HPDE6-E6E7 (cell line): Measurements from ENCODE around the gene PSMG4.
"Not testable (repeated sequence)": the region's sequence is repeated elsewhere in the genome, so short reads cannot be mapped to it uniquely, and the experiment has no call there.

Experiments used
- DNase-seq: peaks from one replicate; pipeline ENCODE4 v3.0.0; 2011; ENCODE audit warnings: missing footprints; ENCODE audit errors: extremely low spot score

The PSMG4 gene

DNA sequence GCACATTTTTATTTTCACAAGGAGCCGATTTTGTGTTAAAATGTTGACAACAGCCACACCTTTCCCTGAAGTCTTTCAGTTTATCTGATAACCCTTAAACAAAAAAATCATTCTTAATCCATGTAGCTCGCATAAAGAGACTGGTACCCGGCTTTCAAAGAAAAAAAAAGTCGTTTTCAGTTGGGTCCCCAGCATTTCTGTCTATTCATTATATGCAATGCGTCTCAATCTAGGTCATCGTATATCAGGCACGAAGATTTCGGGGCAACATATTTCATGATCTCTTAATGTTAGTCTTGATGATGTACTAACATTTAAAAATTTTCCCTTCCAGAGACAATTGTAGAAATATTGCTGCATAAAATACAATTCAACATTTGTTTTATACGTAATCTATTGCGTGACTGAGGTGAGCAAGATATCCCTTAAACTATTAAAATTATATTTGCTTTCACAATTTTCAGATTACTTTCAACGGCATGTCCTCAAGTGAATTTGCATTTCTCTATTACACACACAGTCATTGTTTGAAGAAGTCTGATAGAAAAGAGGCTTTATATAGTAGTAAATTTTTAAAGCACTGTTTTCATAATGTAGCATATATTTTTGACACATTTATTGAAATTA is 28.4 kb upstream of the PSMG4 start:
- no peak for DNase-seq

DNA sequence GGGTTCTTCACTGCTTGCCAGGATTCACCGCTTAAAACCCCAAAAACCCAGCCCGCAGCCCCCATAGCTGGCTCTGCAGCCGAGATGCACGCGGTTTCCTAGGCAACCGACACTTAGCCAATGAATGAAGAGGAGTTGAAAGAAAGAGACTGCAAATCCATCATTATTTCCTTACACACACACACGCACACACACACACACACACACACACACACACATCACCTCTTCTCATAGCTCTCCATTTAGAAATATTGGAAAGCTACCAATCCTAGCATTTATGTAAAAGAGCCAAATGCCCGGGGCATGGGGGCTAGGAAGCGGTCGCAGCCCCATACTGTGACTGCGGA is 27.9 kb upstream of the PSMG4 start:
- DNase-seq = no peak

DNA sequence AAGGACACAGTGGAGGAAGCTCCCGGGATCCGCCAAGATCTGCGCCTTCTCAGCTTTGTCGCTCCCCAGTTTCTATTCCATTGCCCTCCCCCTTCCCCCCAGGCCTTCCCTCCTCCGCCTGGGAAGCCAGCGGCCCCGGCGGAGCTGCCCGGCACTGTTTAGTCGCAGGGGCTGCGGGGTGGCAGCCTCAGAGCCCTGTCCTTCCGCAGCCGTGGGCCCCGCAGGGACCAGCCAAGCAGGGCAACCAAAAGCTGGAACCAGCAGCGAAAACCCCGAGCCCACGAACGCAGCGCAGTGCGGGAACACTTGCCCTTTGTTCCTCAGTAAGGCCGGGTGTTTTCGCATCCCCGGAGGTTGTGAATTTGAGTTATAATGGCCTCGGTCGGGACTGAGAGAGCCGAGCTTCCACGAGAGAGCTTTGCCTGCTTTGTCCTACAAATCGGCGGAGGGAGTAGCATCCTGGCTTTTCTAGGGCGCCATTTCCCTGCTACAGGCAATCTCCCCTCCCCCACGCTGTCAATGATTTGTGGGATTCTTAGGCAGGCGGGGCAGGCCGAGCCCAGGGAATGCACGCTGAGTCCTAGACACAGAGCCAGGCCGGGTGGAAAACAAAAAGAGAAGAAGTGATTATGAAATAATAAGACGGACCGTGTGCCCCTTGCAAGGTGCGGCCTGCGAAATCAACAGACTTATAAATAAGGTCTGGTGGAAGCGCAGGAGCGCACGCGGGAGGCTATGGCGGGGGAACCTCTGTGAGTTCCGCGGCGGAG is 27.3 kb upstream of the PSMG4 start:
- DNase-seq = no peak

- DNase-seq = no peak
Measured at GRCh38 chr6:3232017-3232945, 26.5 kb upstream of the PSMG4 start.

GRCh38 chr6:3233321-3233720 is 25.4 kb upstream of the PSMG4 start:
- no peak for DNase-seq

GRCh38 chr6:3233904-3234303 is 24.8 kb upstream of the PSMG4 start:
- no peak for DNase-seq

DNA sequence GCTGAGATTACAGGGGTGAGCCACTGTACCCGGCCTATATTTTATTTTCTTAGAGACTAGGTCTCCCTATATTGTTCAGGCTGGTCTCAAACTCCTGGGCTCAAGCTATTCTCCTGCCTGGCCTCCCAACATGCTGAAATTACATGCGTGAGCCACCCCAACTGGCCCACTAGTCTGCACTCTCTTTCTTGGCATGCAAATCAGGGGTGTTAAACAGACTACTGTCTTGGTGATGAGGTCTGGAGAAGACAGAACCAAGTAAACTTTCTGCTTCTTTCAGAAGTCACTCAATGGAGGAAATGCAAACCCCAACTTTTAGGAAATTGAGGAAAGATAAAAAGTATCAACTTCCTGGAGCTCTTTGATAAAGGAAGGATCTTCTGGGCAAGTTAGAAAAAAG is 23.3 kb upstream of the PSMG4 start:
- no peak for DNase-seq

- DNase-seq = no peak
Measured at GRCh38 chr6:3236005-3236404, 22.7 kb upstream of the PSMG4 start.

GRCh38 chr6:3237761-3238662 is 20.7 kb upstream of the PSMG4 start:
- no peak for DNase-seq

- DNase-seq = no peak
Measured at GRCh38 chr6:3239110-3239830, 19.5 kb upstream of the PSMG4 start.

GRCh38 chr6:3240595-3240994 is 18.2 kb upstream of the PSMG4 start:
- no peak for DNase-seq

DNA sequence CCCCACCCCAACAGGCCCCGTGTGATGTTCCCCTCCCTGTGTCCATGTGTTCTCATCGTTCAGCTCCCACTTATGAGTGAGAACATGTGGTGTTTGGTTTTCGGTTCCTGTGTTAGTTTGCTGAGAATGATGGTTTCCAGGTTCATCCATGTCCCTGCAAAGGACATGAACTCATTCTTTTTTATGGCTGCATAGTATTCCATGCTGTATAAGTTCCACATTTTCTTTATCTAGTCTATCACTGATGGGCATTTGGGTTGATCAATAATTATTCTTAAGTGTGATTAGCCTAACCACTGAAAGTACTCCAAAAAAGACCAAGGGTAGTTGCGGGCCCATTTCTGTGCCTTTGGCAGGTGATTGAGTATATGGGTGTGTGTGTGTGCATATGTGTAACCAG is 17.0 kb upstream of the PSMG4 start:
- DNase-seq = not testable (repeated sequence)

DNA sequence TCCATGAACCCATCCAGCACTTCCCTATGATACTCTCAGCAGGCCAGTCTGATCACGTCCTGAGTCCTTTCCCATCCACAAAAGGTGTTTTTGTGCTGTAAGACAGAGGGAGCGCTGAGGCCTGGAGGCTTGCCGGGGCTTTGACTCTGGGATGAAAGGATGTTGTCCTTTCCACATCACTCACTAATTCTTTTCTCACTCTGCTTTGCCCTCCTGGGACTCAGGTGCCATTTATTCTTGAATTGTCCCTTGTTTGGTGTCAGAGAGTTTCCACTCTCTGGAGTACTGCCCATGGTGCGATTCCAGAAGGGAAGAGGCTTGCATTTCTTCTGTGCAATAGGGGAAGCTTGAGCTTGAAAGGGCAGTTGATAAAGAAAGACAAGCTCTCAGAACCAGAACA is 16.0 kb upstream of the PSMG4 start:
- DNase-seq = no peak

DNA sequence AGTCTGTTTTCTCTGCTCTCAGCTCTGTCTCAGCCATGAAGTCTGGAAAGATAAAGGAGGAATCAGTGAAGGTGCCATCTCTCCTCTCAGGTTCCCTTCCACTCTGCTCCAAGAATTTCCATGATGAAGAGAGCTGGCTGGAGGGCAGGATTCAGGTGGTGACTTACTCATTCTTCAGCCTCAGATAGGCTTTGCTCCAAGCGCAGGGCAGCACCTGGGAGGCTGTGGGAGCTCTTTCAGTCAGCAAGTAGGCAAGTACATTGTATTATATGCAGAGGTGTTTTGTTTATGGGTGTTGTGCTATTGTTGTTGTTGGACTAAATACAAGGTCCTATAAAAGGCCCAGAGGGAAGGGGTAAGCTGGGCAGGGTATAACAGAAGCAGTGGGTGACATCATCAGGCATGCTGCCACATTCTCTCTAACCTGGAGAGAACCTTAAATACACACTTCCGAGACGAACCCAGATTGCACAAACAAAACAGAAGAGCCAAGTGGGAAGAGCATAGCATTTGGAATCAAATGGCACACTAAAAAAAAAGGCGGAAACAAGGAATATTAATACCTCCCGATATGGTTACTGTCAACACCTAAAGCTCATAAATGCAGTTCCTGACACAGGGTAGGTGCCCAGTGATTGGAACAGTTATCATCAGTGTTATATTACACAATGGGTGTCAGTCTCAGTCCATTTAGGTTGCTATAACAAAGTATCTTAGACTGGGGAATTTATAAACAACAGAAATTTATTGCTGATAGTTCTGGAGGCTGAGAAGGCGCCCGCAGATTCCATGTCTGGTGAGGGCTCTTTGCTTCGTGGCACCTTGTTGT is 14.5 kb upstream of the PSMG4 start:
- no peak for DNase-seq

- DNase-seq = not testable (repeated sequence)
Measured at GRCh38 chr6:3244832-3245161, 13.9 kb upstream of the PSMG4 start.

- no peak for DNase-seq
Measured at GRCh38 chr6:3245216-3245615, 13.5 kb upstream of the PSMG4 start.

DNA sequence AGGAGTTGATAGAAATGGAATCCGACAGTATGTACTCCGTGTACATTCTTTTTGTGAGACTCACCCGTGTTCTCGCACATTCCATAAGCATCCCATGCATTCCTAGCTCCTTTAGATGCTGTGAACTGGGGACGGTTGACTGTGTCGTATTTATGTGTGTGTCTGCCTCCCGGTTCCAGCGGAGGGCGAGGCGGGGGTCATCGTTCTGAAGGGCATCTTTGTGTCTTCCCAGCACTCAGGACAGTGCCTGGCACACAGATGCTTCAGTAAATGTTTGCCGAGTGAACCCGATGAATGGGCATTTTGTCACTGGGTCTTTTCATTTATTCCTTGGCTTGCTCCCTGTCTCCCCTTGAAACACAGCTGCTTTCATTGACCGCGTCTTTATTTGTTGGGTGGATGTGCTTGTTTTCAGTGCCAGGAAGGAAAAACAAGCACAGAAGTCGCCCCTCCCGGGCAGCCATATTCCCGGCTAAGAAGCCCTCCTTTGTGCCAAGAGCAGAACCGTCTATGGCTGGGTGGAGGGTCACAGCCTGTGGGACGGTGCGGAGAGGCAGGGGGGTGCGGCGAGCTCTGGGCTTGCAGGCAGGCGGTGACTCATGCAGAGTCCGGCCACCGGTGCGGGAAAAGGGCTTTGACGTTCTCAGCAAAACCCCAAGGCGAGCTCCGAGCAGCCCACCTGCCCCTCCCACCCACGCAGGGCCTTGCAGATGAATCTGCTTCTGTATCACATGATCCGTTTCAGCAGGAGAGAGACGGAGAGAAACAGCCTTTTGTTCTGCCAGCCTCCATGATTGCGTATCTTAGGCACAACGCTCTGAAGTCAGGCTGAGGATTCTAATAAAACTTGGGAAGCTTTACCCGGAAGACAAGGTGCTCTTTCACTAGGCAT is 11.2 kb upstream of the PSMG4 start:
- DNase-seq = no peak

- DNase-seq = no peak
Measured at GRCh38 chr6:3249821-3250220, 8.9 kb upstream of the PSMG4 start.

DNA sequence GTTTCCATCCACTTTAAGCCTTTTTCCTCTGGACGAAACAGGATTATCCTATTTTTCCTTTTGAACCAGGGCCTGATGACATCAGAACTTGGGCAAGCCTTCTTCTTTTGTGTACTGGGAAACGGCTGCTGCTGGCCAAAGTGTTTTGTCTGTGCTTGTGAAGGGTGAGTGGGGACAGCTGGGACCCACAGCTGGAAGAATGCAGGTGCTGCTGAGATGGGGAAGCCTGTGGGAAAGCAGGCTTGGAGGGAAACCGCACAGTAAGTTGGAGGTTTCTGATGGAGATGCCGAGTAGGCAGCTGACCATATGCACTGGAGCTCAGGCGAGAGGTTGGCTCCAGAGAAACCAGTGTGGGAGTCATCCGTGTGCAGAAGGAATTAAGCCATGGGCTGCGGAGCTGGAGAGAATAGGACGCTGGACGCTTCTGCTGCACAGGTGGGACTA is 8.5 kb upstream of the PSMG4 start:
- DNase-seq = no peak
